Measurements from ENCODE around the gene PTS.

- peak in 1 of 3 donors; percentile 41 for TF ChIP-seq POLR2A (IDR thresholded peaks at IDR 0.05)
- TF ChIP-seq CTCF (IDR thresholded peaks at IDR 0.05), result no peak
Observed at GRCh38 chr11:112270551-112271180, 44.4 kb downstream of the PTS start.
